Activated T-helper 1 cell treated with anti-CD3 and anti-CD28 coated beads, Interleukin-12 subunit alpha, Interleukin-12 subunit beta, Interleukin-2, Interleukin-4 antibody, amounts not matched to agents 30 ng/mL and 10 ng/mL and 1 ng/mL, durations not matched to agents 14 hours and 24 hours and 36 hours (primary cell): ENCODE results near the gene BZW2. TPM values are rescaled to one million over a fixed set of nuclear protein-coding genes. Genes with fewer than 3 reads are reported as not detected.

Source experiments
- DNase-seq: peaks from one replicate; pipeline ENCODE4 v3.0.0; 2021; ENCODE audit warnings: low spot score
- H3K27ac Mint-ChIP-seq: one replicate; pipeline ENCODE4 v1.8.0; 2021; ENCODE audit warnings: mild to moderate bottlenecking, mixed read lengths
- H3K27me3 Mint-ChIP-seq: one replicate; pipeline ENCODE4 v1.8.0; 2022; ENCODE audit warnings: mild to moderate bottlenecking, moderate library complexity, mixed read lengths; ENCODE audit not compliant: insufficient read depth
- H3K36me3 Mint-ChIP-seq: one replicate; pipeline ENCODE4 v1.8.0; 2021; ENCODE audit warnings: low read depth, mixed read lengths
- H3K4me1 Mint-ChIP-seq: one replicate; pipeline ENCODE4 v1.8.0; 2021; ENCODE audit warnings: low read depth, mixed read lengths
- H3K4me3 Mint-ChIP-seq: one replicate; pipeline ENCODE4 v1.8.0; 2021; ENCODE audit warnings: mild to moderate bottlenecking, moderate library complexity, mixed read lengths
- H3K9me3 Mint-ChIP-seq: one replicate; pipeline ENCODE4 v1.8.0; 2021; ENCODE audit warnings: mixed read lengths
- intact Hi-C: fragments of 100-400 bp; cut with micrococcal nuclease; formaldehyde crosslinking; loops from one replicate; pipeline ENCODE4 v1.15.1; 2024
- total RNA-seq: library from RNA; stranded (reverse); gene quantifications from 2 replicates; pipeline ENCODE4 v1.2.3, GENCODE V29; 2022

Gene BZW2
- total RNA-seq, 1 donor from 2014 or later = 94.3 TPM

- H3K27ac Mint-ChIP-seq = no peak overlapping the region
- no peaks in the 10 kb centered on the region for H3K9me3 Mint-ChIP-seq
- peaks cover 14% of the 10 kb centered on the region for H3K36me3 Mint-ChIP-seq
- DNase-seq = no peak
- peaks cover 22% of the 10 kb centered on the region for H3K4me1 Mint-ChIP-seq
- H3K27me3 Mint-ChIP-seq = no peaks in the 10 kb centered on the region
- no peak overlapping the region for H3K4me3 Mint-ChIP-seq
- intact Hi-C loops = loop anchor here (2.0 to 5.0 kb wide), 2 partner anchors 68 to 96 kb away; partner anchors contain the start of gene ANKMY2
Observed at GRCh38 chr7:16712916-16713315, 66.9 kb downstream of the BZW2 start.

GRCh38 chr7:16715928-16716327 lies 69.9 kb downstream of the BZW2 start:
- Mint-ChIP-seq H3K4me1 (peaks cover 14% of the 10 kb centered on the region), H3K9me3 (no peaks in the 10 kb centered on the region), H3K27ac (no peak overlapping the region), H3K36me3 (peaks cover 11% of the 10 kb centered on the region), H3K27me3 (no peaks in the 10 kb centered on the region), H3K4me3 (no peak overlapping the region)
- no peak for DNase-seq
- intact Hi-C loops = no loop called here

- no peaks in the 10 kb centered on the region for H3K4me1 Mint-ChIP-seq
- H3K9me3 Mint-ChIP-seq = no peaks in the 10 kb centered on the region
- H3K36me3 Mint-ChIP-seq = peaks cover 2% of the 10 kb centered on the region
- H3K27ac Mint-ChIP-seq = no peak overlapping the region
- no peaks in the 10 kb centered on the region for H3K27me3 Mint-ChIP-seq
- H3K4me3 Mint-ChIP-seq = no peak overlapping the region
- no peak for DNase-seq
- intact Hi-C loops = no loop called here
Observed at GRCh38 chr7:16718111-16718656, 72.2 kb downstream of the BZW2 start.

- no peak for DNase-seq
- Mint-ChIP-seq H3K9me3 (no peaks in the 10 kb centered on the region), H3K4me3 (no peak overlapping the region), H3K36me3 (peaks cover 2% of the 10 kb centered on the region), H3K27me3 (no peaks in the 10 kb centered on the region), H3K27ac (no peak overlapping the region), H3K4me1 (no peaks in the 10 kb centered on the region)
- intact Hi-C loops = no loop called here
Observed at GRCh38 chr7:16719699-16720098, 73.7 kb downstream of the BZW2 start.

- H3K27me3 Mint-ChIP-seq = no peaks in the 10 kb centered on the region
- H3K27ac Mint-ChIP-seq = no peak overlapping the region
- no peaks in the 10 kb centered on the region for H3K9me3 Mint-ChIP-seq
- intact Hi-C loops = no loop called here
- H3K36me3 Mint-ChIP-seq = peaks cover 2% of the 10 kb centered on the region
- no peak for DNase-seq
- H3K4me1 Mint-ChIP-seq = no peaks in the 10 kb centered on the region
- H3K4me3 Mint-ChIP-seq = no peak overlapping the region
Observed at GRCh38 chr7:16721541-16721940, 75.6 kb downstream of the BZW2 start.

- Mint-ChIP-seq H3K27ac (no peak overlapping the region), H3K36me3 (no peaks in the 10 kb centered on the region), H3K4me3 (no peak overlapping the region), H3K4me1 (no peaks in the 10 kb centered on the region), H3K27me3 (no peaks in the 10 kb centered on the region), H3K9me3 (no peaks in the 10 kb centered on the region)
- DNase-seq = no peak
- intact Hi-C loops = no loop called here
Observed at GRCh38 chr7:16724344-16724743, 78.4 kb downstream of the BZW2 start.

GRCh38 chr7:16726189-16726588 lies 80.2 kb downstream of the BZW2 start:
- Mint-ChIP-seq H3K27me3 (no peaks in the 10 kb centered on the region), H3K27ac (no peak overlapping the region), H3K4me3 (no peak overlapping the region), H3K4me1 (no peaks in the 10 kb centered on the region), H3K9me3 (no peaks in the 10 kb centered on the region), H3K36me3 (no peaks in the 10 kb centered on the region)
- no peak for DNase-seq
- intact Hi-C loops = no loop called here

GRCh38 chr7:16727736-16728135 lies 81.8 kb downstream of the BZW2 start:
- Mint-ChIP-seq H3K27ac (no peak overlapping the region), H3K27me3 (no peaks in the 10 kb centered on the region), H3K4me3 (no peak overlapping the region), H3K4me1 (no peaks in the 10 kb centered on the region), H3K36me3 (no peaks in the 10 kb centered on the region), H3K9me3 (no peaks in the 10 kb centered on the region)
- intact Hi-C loops = no loop called here
- no peak for DNase-seq

- Mint-ChIP-seq H3K27me3 (no peaks in the 10 kb centered on the region), H3K36me3 (no peaks in the 10 kb centered on the region), H3K27ac (no peak overlapping the region), H3K4me3 (no peak overlapping the region), H3K4me1 (no peaks in the 10 kb centered on the region), H3K9me3 (no peaks in the 10 kb centered on the region)
- no peak for DNase-seq
- intact Hi-C loops = no loop called here
Observed at GRCh38 chr7:16728811-16729210, 82.8 kb downstream of the BZW2 start.

GRCh38 chr7:16729541-16729940 lies 83.6 kb downstream of the BZW2 start:
- Mint-ChIP-seq H3K27ac (no peak overlapping the region), H3K4me1 (no peaks in the 10 kb centered on the region), H3K9me3 (no peaks in the 10 kb centered on the region), H3K27me3 (no peaks in the 10 kb centered on the region), H3K36me3 (no peaks in the 10 kb centered on the region), H3K4me3 (no peak overlapping the region)
- DNase-seq = no peak
- intact Hi-C loops = no loop called here

- no peaks in the 10 kb centered on the region for H3K36me3 Mint-ChIP-seq
- H3K4me3 Mint-ChIP-seq = no peak overlapping the region
- H3K4me1 Mint-ChIP-seq = no peaks in the 10 kb centered on the region
- intact Hi-C loops = no loop called here
- H3K9me3 Mint-ChIP-seq = no peaks in the 10 kb centered on the region
- DNase-seq = no peak
- H3K27me3 Mint-ChIP-seq = no peaks in the 10 kb centered on the region
- no peak overlapping the region for H3K27ac Mint-ChIP-seq
Observed at GRCh38 chr7:16730937-16731336, 85.0 kb downstream of the BZW2 start.

- Mint-ChIP-seq H3K27ac (no peak overlapping the region), H3K4me3 (no peak overlapping the region), H3K4me1 (no peaks in the 10 kb centered on the region), H3K9me3 (no peaks in the 10 kb centered on the region), H3K36me3 (no peaks in the 10 kb centered on the region), H3K27me3 (no peaks in the 10 kb centered on the region)
- intact Hi-C loops = no loop called here
- DNase-seq = no peak
Observed at GRCh38 chr7:16732828-16733227, 86.8 kb downstream of the BZW2 start.

- Mint-ChIP-seq H3K9me3 (no peaks in the 10 kb centered on the region), H3K36me3 (no peaks in the 10 kb centered on the region), H3K27ac (no peak overlapping the region), H3K4me1 (no peaks in the 10 kb centered on the region), H3K4me3 (no peak overlapping the region), H3K27me3 (no peaks in the 10 kb centered on the region)
- intact Hi-C loops = no loop called here
- no peak for DNase-seq
Observed at GRCh38 chr7:16734148-16734726, 88.3 kb downstream of the BZW2 start.

- intact Hi-C loops = no loop called here
- Mint-ChIP-seq H3K9me3 (no peaks in the 10 kb centered on the region), H3K4me3 (no peak overlapping the region), H3K4me1 (no peaks in the 10 kb centered on the region), H3K27me3 (no peaks in the 10 kb centered on the region), H3K27ac (no peak overlapping the region), H3K36me3 (no peaks in the 10 kb centered on the region)
- no peak for DNase-seq
Observed at GRCh38 chr7:16735020-16735419, 89.0 kb downstream of the BZW2 start.
